ENCODE results near the gene NUFIP2. TPM values are rescaled to one million over a fixed set of nuclear protein-coding genes. Genes with fewer than 3 reads are reported as not detected.
"Not testable (repeated sequence)": the region's sequence is repeated elsewhere in the genome, so short reads cannot be mapped to it uniquely, and the experiment has no call there.

The NUFIP2 gene
- total RNA-seq, 6 donors from 2014 or later = 17.9 to 85.9 (median 38.4) TPM

DNA sequence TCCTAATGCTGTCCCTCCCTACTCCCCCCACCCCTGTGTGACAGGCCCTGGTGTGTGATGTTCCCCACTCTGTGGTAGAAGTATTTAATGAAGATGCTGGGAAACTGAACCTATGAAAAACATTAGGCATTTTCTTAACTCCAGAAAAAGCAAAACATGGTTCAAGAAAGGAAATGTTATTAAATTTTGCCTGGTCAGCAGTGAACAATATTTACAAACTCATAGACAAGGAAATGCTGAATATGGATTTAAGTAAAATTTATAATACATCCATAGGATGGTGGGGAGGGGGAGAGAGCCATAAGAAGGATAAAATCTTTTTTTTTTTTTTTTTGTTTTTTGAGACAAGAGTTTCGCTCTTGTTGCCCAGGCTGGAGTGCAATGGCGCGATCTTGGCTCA, 58.0 kb downstream of the NUFIP2 start:
- Histone ChIP-seq H3K4me3 (no peak overlapping the region), H3K4me1 (peaks cover 0 to 4% (median 0%) of the 10 kb centered on the region in 4 donors), H3K36me3 (no peaks in the 10 kb centered on the region), H3K27ac (no peak overlapping the region), H3K9me3 (no peaks in the 10 kb centered on the region), H3K27me3 (no peaks in the 10 kb centered on the region)
- ATAC-seq (ENCODE audit: low FRiP score in 2 of 2) = no peak
- 96 to 97% methylated on average over 3 of the region's 3 CpGs for WGBS, 2 donors
- DNase-seq = no peak
- TF ChIP-seq POLR2A (IDR thresholded peaks at IDR 0.05) (no peak), EP300 (IDR thresholded peaks at IDR 0.05) (no peak), POLR2AphosphoS5 (IDR thresholded peaks at IDR 0.05) (no peak)
- TF ChIP-seq, protein P1, sequence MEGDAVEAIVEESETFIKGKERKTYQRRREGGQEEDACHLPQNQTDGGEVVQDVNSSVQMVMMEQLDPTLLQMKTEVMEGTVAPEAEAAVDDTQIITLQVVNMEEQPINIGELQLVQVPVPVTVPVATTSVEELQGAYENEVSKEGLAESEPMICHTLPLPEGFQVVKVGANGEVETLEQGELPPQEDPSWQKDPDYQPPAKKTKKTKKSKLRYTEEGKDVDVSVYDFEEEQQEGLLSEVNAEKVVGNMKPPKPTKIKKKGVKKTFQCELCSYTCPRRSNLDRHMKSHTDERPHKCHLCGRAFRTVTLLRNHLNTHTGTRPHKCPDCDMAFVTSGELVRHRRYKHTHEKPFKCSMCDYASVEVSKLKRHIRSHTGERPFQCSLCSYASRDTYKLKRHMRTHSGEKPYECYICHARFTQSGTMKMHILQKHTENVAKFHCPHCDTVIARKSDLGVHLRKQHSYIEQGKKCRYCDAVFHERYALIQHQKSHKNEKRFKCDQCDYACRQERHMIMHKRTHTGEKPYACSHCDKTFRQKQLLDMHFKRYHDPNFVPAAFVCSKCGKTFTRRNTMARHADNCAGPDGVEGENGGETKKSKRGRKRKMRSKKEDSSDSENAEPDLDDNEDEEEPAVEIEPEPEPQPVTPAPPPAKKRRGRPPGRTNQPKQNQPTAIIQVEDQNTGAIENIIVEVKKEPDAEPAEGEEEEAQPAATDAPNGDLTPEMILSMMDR (IDR thresholded peaks at IDR 0.05) = no peak

DNA sequence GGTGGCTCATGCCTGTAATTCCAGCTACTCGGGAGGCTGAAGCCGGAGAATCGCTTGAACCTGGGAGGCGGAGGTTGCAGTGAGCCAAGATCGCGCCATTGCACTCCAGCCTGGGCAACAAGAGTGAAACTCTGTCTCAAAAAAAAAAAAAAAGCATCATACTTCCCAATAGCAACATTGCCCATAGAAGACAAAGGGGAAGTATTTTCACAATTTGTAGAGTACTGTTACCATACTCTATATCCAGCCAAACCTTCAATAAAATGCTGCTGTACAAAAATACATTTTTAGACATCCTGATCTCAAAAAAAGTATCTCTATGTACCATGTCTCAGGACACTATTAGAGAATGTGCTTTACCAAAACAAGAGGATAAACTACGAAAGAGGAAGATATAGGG, 59.0 kb downstream of the NUFIP2 start:
- H3K4me3 ChIP-seq; ATAC-seq (ENCODE audit: low FRiP score in 2 of 2); H3K9me3 ChIP-seq; H3K27me3 ChIP-seq; DNase-seq; H3K27ac ChIP-seq; H3K36me3 ChIP-seq; H3K4me1 ChIP-seq: not testable (repeated sequence)
- 76 to 96% methylated on average over 6 to 7 of the region's 7 CpGs for WGBS, 2 donors

DNA sequence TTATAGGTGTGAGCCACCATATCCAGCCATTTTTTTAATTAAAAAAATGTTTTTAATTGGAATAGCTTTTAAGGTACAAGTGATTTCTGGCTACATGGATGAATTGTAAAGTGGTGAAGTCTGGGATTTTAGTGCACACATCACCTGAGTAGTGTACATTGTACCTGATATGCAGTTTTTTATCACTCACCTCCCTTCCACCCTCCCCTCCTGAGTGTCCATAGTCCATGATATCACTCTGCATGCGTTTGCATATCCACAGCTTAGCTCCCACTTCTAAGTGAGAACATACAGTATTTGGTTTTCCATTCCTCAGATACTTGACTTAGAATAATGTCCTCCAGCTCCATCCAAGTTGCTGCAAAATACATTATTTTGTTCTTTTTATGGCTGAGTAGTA, 60.6 kb downstream of the NUFIP2 start:
- ATAC-seq (ENCODE audit: low FRiP score in 2 of 2) = no peak
- Histone ChIP-seq H3K27me3 (no peaks in the 10 kb centered on the region), H3K4me1 (no peaks in the 10 kb centered on the region), H3K9me3 (no peaks in the 10 kb centered on the region), H3K4me3 (no peak overlapping the region), H3K27ac (no peak overlapping the region), H3K36me3 (no peaks in the 10 kb centered on the region)
- no peak for DNase-seq
- no peak for TF ChIP-seq POLR2A (IDR thresholded peaks at IDR 0.05)
- TF ChIP-seq, protein P1 (IDR thresholded peaks at IDR 0.05) = no peak
- no peak for TF ChIP-seq POLR2AphosphoS5 (IDR thresholded peaks at IDR 0.05)
- TF ChIP-seq EP300 (IDR thresholded peaks at IDR 0.05) = no peak
- 86 to 95% methylated on average over 1 of the region's 1 CpG for WGBS, 2 donors

DNA sequence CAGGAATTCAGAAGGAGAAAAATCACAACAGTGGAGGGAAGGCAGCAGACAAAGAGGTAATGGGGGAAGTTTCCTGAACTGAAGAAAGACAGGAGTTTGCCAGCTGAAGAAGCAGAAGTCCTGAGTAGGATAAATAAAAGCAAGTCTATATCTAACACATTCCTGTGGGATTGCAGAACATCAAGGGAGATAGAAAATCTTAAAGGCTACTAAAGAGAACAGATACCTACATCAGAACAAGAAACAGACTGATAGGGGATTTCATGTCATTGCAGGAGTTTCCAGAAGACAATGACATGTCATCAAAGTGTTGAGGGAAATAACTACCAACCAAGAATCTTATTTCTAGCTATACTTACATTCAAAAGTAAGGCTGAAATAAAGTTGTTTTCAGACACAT, 68.6 kb downstream of the NUFIP2 start:
- Histone ChIP-seq H3K27me3 (no peaks in the 10 kb centered on the region), H3K4me3 (no peak overlapping the region)
- ATAC-seq (ENCODE audit: low FRiP score in 2 of 2) = no peak

DNA sequence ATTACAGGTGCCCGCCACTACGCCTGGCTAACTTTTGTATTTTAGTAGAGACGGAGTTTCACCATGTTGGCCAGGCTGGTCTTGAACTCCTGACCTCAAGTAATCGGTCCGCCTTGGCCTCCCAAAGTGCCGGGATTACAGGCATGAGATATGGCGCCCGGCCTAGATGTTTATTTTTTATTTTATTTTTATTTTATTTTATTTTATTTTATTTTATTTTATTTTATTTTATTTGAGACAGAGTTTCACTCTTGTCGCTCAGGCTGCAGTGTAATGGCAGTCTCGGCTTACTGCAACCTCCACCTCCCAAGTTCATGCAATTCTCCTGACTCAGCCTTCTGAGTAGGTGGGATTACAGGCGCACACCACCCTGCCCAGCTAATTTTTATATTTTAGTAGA, 72.6 kb downstream of the NUFIP2 start:
- not testable (repeated sequence) for H3K36me3 ChIP-seq

More for the DNA sequence above, 68.6 kb downstream of the NUFIP2 start:
- DNase-seq = no peak
- H3K27ac ChIP-seq = no peak overlapping the region
- H3K36me3 ChIP-seq = no peaks in the 10 kb centered on the region
- TF ChIP-seq, protein P1 (IDR thresholded peaks at IDR 0.05) = no peak
- TF ChIP-seq POLR2AphosphoS5 (IDR thresholded peaks at IDR 0.05) (no peak), EP300 (IDR thresholded peaks at IDR 0.05) (no peak), POLR2A (IDR thresholded peaks at IDR 0.05) (no peak)
- no peaks in the 10 kb centered on the region for H3K9me3 ChIP-seq
- H3K4me1 ChIP-seq = no peaks in the 10 kb centered on the region

DNA sequence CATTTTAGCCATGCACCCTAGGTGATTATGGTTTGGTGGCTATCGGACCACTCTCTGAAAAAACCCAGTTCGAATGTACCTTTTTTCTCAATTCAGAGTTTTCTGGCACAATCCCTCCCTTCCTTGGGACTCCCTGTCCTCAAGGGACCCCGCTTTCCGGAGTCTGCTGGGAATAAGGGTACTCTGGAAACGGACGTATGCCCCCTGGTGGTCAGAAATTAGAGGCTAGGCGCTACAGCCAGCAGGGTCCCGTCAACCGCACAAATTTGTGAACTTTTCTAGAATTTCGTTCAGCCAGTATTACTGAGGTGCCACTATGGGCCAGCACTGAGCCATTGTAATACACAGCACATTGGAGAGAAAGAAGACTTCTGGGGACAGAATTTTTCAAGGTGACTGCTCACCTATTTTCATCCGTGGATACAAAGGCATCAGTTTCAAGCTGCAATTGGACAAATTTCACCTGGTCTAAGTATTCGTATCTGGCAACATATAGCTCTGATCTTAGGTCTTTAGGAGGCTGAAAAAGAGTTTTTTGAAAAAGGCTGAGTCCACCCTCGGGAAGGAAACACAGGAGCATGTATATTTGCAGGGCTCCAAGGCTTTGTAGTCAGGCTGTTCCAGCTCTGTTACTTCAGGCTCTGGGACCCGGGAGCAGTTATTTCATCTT, 74.4 kb downstream of the NUFIP2 start:
- peak; percentile 78 to 94 for ATAC-seq (ENCODE audit: low FRiP score in 2 of 2)
- Histone ChIP-seq H3K27me3 (no peaks in the 10 kb centered on the region), H3K4me3 (no peak overlapping the region), H3K4me1 (peaks cover 7 to 8% (median 7%) of the 10 kb centered on the region in 4 donors), H3K27ac (no peak overlapping the region), H3K9me3 (no peaks in the 10 kb centered on the region), H3K36me3 (no peaks in the 10 kb centered on the region)
- TF ChIP-seq, protein P1 (IDR thresholded peaks at IDR 0.05) = peak; percentile 84 to 94 (median 90)
- peak in 1 of 2 donors; percentile 8 for TF ChIP-seq POLR2AphosphoS5 (IDR thresholded peaks at IDR 0.05)
- TF ChIP-seq EP300 (IDR thresholded peaks at IDR 0.05) = no peak
- 17 to 18% methylated on average over 14 of the region's 14 CpGs for WGBS, 2 donors
- peak in 1 of 2 donors; percentile 73 for DNase-seq

More for the DNA sequence above, 72.6 kb downstream of the NUFIP2 start:
- ATAC-seq (ENCODE audit: low FRiP score in 2 of 2); H3K9me3 ChIP-seq; DNase-seq; H3K27me3 ChIP-seq; H3K4me3 ChIP-seq; H3K27ac ChIP-seq; H3K4me1 ChIP-seq: not testable (repeated sequence)
- WGBS, 2 donors = 96 to 97% methylated on average over 11 of the region's 11 CpGs

Measured in upper lobe of left lung (tissue), 6 donors.